ENCODE results near the gene ADAM12.

Gene ADAM12

GRCh38 chr10:126191192-126191591 is 197.1 kb downstream of the ADAM12 start:
- no peaks in the 10 kb centered on the region for H3K4me1 ChIP-seq (ENCODE audit: insufficient read depth, insufficient read length)
- no peaks in the 10 kb centered on the region for H3K9me3 ChIP-seq (ENCODE audit: insufficient read depth, low read length)
- no peaks in the 10 kb centered on the region for H3K36me3 ChIP-seq (ENCODE audit: insufficient read depth, insufficient read length, low read length)
- H3K9ac ChIP-seq (ENCODE audit: insufficient read length, low read depth), result no peak overlapping the region
- no peak for TF ChIP-seq YY1 (IDR thresholded peaks at IDR 0.05; ENCODE audit: insufficient read depth, insufficient read length)
- TF ChIP-seq ZNF274 (IDR thresholded peaks at IDR 0.05; ENCODE audit: low read depth, low read length), result no peak
- TF ChIP-seq SUZ12 (IDR thresholded peaks at IDR 0.05; ENCODE audit: extremely low read depth, insufficient read depth, insufficient read length), result no peak
- H3K27me3 ChIP-seq (ENCODE audit: insufficient read depth, insufficient read length), result no peaks in the 10 kb centered on the region
- H3K4me3 ChIP-seq (ENCODE audit: insufficient read length, low read depth), result no peak overlapping the region
- DNase-seq (ENCODE audit: low read depth, low spot score), result no peak

GRCh38 chr10:126188679-126189200 is 199.5 kb downstream of the ADAM12 start:
- Histone ChIP-seq H3K9ac (ENCODE audit: insufficient read length, low read depth) (no peak overlapping the region), H3K27me3 (ENCODE audit: insufficient read depth, insufficient read length) (no peaks in the 10 kb centered on the region), H3K36me3 (ENCODE audit: insufficient read depth, insufficient read length, low read length) (no peaks in the 10 kb centered on the region), H3K4me3 (ENCODE audit: insufficient read length, low read depth) (no peak overlapping the region), H3K4me1 (ENCODE audit: insufficient read depth, insufficient read length) (no peaks in the 10 kb centered on the region), H3K9me3 (ENCODE audit: insufficient read depth, low read length) (no peaks in the 10 kb centered on the region)
- TF ChIP-seq ZNF274 (IDR thresholded peaks at IDR 0.05; ENCODE audit: low read depth, low read length) (no peak), SUZ12 (IDR thresholded peaks at IDR 0.05; ENCODE audit: extremely low read depth, insufficient read depth, insufficient read length) (no peak), YY1 (IDR thresholded peaks at IDR 0.05; ENCODE audit: insufficient read depth, insufficient read length) (no peak)
- no peak for DNase-seq (ENCODE audit: low read depth, low spot score)

- Histone ChIP-seq H3K9me3 (ENCODE audit: insufficient read depth, low read length) (no peaks in the 10 kb centered on the region), H3K4me3 (ENCODE audit: insufficient read length, low read depth) (no peak overlapping the region), H3K4me1 (ENCODE audit: insufficient read depth, insufficient read length) (no peaks in the 10 kb centered on the region), H3K36me3 (ENCODE audit: insufficient read depth, insufficient read length, low read length) (no peaks in the 10 kb centered on the region), H3K9ac (ENCODE audit: insufficient read length, low read depth) (no peak overlapping the region), H3K27me3 (ENCODE audit: insufficient read depth, insufficient read length) (no peaks in the 10 kb centered on the region)
- no peak for DNase-seq (ENCODE audit: low read depth, low spot score)
- no peak for TF ChIP-seq YY1 (IDR thresholded peaks at IDR 0.05; ENCODE audit: insufficient read depth, insufficient read length)
- TF ChIP-seq ZNF274 (IDR thresholded peaks at IDR 0.05; ENCODE audit: low read depth, low read length), result no peak
These were observed 200.9 kb downstream of the ADAM12 start for GRCh38 chr10:126187399-126187798.

- Histone ChIP-seq H3K27me3 (ENCODE audit: insufficient read depth, insufficient read length) (no peaks in the 10 kb centered on the region), H3K4me1 (ENCODE audit: insufficient read depth, insufficient read length) (no peaks in the 10 kb centered on the region), H3K9me3 (ENCODE audit: insufficient read depth, low read length) (no peaks in the 10 kb centered on the region), H3K36me3 (ENCODE audit: insufficient read depth, insufficient read length, low read length) (no peaks in the 10 kb centered on the region), H3K4me3 (ENCODE audit: insufficient read length, low read depth) (no peak overlapping the region), H3K9ac (ENCODE audit: insufficient read length, low read depth) (no peak overlapping the region)
- no peak for TF ChIP-seq SUZ12 (IDR thresholded peaks at IDR 0.05; ENCODE audit: extremely low read depth, insufficient read depth, insufficient read length)
- no peak for DNase-seq (ENCODE audit: low read depth, low spot score)
These were observed 201.5 kb downstream of the ADAM12 start for GRCh38 chr10:126186766-126187165.

DNA sequence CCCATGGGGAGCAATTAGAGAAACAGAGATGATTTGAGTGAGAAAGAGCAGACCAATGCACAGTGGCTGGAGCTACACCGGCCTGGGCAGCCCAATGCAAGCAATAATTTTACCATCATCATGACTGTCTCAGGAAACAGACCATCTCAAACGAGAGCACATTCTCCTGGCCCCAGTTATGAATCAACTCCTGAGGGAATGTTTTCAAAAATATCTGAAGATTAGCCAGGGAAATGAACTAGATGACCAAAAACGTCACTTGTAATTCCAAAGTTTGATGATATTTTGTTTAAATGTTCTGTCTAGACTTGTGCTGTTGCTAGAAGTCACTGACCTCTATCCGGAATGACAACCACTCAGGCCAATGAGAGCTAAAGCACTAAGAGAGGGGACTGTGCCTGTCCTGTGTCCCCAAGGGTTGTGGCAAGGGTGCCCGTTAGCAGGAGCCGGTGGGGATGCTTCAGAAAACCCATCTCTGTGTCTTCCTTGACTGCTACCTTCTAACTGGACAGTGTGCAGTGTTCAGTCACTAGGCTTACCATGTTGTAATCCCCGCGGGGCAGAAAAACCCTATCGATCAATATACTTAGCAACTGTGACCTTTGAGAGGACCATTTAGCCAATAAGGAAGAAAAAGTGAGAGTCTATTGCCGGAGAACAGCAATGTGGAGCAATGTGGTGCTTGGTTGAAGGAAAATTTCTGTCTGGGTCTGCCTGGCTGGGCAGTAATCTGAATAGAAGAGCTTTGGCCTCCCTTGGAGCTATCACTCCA is 202.4 kb downstream of the ADAM12 start:
- Histone ChIP-seq H3K4me1 (ENCODE audit: insufficient read depth, insufficient read length) (no peaks in the 10 kb centered on the region), H3K9ac (ENCODE audit: insufficient read length, low read depth) (no peak overlapping the region), H3K36me3 (ENCODE audit: insufficient read depth, insufficient read length, low read length) (no peaks in the 10 kb centered on the region), H3K4me3 (ENCODE audit: insufficient read length, low read depth) (no peak overlapping the region), H3K9me3 (ENCODE audit: insufficient read depth, low read length) (no peaks in the 10 kb centered on the region), H3K27me3 (ENCODE audit: insufficient read depth, insufficient read length) (no peaks in the 10 kb centered on the region)
- no peak for DNase-seq (ENCODE audit: low read depth, low spot score)
- TF ChIP-seq ZNF274 (IDR thresholded peaks at IDR 0.05; ENCODE audit: low read depth, low read length) (no peak), YY1 (IDR thresholded peaks at IDR 0.05; ENCODE audit: insufficient read depth, insufficient read length) (no peak), SUZ12 (IDR thresholded peaks at IDR 0.05; ENCODE audit: extremely low read depth, insufficient read depth, insufficient read length) (no peak)

DNA sequence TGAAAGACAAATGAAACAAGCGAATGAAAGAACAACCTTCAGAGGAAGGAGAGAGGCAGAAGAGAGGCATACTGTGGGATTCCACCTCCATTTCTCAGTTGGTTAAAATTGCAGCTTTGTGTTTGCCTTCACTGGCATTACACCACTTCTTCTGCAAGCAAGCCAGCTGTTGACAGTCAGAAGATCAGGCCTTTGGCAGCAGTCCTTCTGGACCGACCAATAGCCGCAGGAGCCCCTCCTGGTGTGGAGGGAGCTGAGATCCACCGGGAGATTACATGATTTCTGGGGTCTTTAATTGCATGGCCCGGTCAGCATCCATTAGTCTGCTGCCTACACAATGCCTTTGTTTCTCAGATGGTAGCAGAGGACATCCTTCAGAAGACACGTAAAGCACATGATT is 206.7 kb downstream of the ADAM12 start:
- no peak for TF ChIP-seq SUZ12 (IDR thresholded peaks at IDR 0.05; ENCODE audit: extremely low read depth, insufficient read depth, insufficient read length)
- no peak for TF ChIP-seq ZNF274 (IDR thresholded peaks at IDR 0.05; ENCODE audit: low read depth, low read length)
- no peak for TF ChIP-seq YY1 (IDR thresholded peaks at IDR 0.05; ENCODE audit: insufficient read depth, insufficient read length)
- Histone ChIP-seq H3K9me3 (ENCODE audit: insufficient read depth, low read length) (no peaks in the 10 kb centered on the region), H3K4me3 (ENCODE audit: insufficient read length, low read depth) (no peak overlapping the region), H3K27me3 (ENCODE audit: insufficient read depth, insufficient read length) (no peaks in the 10 kb centered on the region), H3K36me3 (ENCODE audit: insufficient read depth, insufficient read length, low read length) (no peaks in the 10 kb centered on the region), H3K4me1 (ENCODE audit: insufficient read depth, insufficient read length) (no peaks in the 10 kb centered on the region), H3K9ac (ENCODE audit: insufficient read length, low read depth) (no peak overlapping the region)
- no peak for DNase-seq (ENCODE audit: low read depth, low spot score)

DNA sequence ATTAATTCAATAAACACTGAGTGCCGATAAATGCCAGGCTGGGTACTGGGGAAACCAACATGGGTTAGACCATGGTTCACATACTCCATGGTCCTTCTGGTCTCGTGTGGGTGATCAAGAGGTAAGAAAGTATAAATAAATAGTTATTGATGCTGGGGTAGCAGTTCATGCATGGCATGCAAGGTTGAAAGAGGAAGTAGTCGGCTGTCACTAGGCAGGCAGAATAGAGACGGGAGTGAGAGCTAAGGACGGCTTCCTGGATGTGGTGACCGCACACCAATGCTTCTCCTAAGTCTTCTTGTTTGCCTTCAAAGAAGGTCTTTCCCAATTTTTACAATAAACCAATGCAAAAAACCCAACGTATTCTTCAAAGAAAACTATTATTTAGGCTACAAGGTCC is 208.6 kb downstream of the ADAM12 start:
- Histone ChIP-seq H3K4me1 (ENCODE audit: insufficient read depth, insufficient read length) (peaks cover 6% of the 10 kb centered on the region), H3K9me3 (ENCODE audit: insufficient read depth, low read length) (no peaks in the 10 kb centered on the region), H3K36me3 (ENCODE audit: insufficient read depth, insufficient read length, low read length) (no peaks in the 10 kb centered on the region), H3K9ac (ENCODE audit: insufficient read length, low read depth) (no peak overlapping the region), H3K4me3 (ENCODE audit: insufficient read length, low read depth) (no peak overlapping the region), H3K27me3 (ENCODE audit: insufficient read depth, insufficient read length) (no peaks in the 10 kb centered on the region)
- TF ChIP-seq YY1 (IDR thresholded peaks at IDR 0.05; ENCODE audit: insufficient read depth, insufficient read length) (no peak), SUZ12 (IDR thresholded peaks at IDR 0.05; ENCODE audit: extremely low read depth, insufficient read depth, insufficient read length) (no peak), ZNF274 (IDR thresholded peaks at IDR 0.05; ENCODE audit: low read depth, low read length) (no peak)
- no peak for DNase-seq (ENCODE audit: low read depth, low spot score)

All from NT2/D1 (cell line).